GM18498 (cell line): ENCODE measurements around the gene RPL36.
"Not testable (repeated sequence)": the region's sequence is repeated elsewhere in the genome, so short reads cannot be mapped to it uniquely, and the experiment has no call there.

Source experiments
- ATAC-seq: cut with Tn5 transposase; IDR thresholded peaks from one replicate; pipeline ENCODE4 v1.9.1; 2021; ENCODE audit warnings: mild to moderate bottlenecking, moderate library complexity; ENCODE audit not compliant: unreplicated experiment

RPL36 gene

DNA sequence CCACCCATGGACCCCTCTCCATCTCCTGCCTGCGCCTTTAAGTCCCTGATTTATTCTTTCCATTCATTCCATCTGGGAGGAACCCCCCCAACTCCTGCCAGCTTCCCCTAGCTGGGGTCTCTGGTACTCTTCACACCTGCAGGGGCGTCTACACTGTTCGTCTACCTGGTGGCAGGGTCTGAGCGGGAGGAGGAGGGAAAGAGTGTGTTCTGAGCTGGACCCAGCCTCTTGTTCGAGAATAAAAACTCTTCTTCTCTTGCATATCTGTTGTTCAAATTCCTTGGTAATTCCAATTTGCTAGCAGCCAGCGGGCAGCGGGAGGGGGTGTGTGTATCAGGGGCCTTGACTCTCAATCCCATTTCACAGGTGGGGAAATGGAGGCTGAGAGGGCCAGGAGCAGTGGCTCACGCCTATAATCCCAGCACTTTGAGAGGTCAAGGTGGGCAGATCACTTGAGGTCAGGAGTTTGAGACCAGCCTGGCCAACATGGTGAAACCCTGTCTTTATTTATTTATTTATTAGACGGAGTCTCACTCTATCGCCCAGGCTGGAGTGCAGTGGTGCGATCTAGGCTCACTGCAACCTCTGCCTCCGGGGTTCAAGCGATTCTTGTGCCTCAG lies 1.7 kb upstream of the RPL36 start:
- ATAC-seq, result not testable (repeated sequence)

DNA sequence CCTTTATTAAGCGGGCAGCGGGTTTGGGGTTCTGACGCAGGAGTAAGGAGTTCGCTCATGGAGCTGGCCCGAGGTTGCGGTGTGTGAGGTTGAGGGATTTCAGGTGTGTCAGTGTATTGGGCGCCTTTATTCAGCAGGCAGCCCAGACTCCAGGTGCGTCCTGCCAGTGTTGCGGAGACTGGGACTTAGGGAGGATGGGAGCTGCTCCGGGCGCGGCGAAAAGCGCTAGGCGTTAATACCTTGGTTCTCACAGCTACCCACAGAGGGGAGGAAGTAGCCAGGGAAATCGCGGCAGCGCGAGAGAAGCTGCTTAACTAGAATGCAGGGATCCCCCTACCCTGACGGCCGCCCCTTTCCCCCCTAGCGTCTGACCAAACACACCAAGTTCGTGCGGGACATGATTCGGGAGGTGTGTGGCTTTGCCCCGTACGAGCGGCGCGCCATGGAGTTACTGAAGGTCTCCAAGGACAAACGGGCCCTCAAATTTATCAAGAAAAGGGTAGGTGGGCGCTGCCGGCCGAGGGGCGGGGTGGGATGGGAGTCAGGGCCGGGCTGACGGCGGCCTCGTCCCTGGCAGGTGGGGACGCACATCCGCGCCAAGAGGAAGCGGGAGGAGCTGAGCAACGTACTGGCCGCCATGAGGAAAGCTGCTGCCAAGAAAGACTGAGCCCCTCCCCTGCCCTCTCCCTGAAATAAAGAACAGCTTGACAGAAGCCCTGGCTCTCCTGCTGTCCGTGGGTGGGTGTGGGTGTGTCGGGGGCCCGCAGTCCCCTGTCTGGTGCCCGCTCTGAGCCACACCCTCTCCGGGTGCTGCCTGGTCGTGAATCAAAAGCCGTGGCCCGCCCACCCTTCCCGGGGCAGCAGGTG lies 1.1 kb downstream of the RPL36 start:
- ATAC-seq, result no peak

DNA sequence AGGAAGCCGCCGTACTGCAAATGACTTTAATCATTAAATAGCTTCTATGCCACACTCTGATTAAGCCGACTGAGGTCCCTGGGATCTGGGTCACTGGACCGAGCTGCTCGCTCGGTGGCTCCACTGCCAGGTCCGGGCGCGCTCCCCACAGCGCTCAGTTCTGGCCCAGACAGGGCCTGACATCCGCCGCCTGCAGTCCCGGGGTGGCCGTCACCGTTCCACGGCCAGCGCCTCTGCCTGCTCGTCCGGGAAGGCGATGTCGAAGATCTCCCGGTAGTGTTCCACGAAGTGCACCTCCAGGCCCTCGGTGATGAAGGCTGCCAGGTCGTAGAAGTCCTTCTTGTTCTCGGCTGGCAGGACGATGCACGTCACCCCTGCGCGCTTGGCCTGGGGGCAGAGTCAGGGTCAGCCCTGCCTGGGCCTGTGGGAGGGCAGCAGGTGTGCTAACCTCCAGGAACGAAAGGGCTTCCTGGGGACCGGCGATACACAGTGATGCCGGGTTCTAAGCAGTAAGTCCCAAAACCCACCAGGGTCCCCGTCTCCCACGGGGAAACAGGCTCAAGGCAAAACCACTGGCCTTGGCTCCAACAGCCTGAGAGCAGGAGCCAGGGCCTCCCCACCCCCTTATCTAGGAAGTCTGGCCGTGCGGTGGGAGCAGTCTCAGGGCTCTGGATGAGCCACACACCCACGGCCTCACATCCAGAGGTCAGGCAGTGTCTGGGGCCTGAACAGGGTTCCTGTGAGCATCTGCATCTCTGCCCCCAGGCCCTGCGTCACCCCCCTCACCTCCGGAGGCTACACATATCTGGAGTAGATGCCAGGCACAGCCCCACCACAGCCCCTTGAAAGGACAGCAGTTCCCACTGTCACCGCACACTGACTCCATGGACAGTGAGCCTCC lies 2.0 kb downstream of the RPL36 start:
- no peak for ATAC-seq

DNA sequence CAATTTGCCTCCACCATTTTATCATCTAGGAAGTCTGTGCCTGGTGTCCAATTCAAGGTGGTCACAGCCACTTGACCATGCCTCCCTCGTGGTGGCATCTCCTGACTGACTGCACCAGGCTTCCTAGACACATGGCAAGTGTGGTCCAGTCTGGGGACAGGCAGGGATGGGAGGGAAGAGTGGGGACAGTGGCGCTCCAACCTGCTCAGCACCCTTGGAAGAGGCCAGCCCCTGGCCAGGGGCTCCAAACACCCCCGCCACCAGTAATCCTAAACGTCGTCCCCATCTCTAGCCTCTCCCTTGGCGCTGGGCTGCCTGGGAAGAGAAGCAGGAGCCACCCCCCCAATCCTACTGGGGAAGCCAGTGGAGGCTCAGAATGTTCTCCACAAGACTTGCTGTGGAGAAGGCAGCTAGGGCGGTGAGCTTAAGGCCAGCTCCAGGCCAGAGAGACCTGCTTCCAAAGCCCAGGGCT lies 2.7 kb downstream of the RPL36 start:
- no peak for ATAC-seq

DNA sequence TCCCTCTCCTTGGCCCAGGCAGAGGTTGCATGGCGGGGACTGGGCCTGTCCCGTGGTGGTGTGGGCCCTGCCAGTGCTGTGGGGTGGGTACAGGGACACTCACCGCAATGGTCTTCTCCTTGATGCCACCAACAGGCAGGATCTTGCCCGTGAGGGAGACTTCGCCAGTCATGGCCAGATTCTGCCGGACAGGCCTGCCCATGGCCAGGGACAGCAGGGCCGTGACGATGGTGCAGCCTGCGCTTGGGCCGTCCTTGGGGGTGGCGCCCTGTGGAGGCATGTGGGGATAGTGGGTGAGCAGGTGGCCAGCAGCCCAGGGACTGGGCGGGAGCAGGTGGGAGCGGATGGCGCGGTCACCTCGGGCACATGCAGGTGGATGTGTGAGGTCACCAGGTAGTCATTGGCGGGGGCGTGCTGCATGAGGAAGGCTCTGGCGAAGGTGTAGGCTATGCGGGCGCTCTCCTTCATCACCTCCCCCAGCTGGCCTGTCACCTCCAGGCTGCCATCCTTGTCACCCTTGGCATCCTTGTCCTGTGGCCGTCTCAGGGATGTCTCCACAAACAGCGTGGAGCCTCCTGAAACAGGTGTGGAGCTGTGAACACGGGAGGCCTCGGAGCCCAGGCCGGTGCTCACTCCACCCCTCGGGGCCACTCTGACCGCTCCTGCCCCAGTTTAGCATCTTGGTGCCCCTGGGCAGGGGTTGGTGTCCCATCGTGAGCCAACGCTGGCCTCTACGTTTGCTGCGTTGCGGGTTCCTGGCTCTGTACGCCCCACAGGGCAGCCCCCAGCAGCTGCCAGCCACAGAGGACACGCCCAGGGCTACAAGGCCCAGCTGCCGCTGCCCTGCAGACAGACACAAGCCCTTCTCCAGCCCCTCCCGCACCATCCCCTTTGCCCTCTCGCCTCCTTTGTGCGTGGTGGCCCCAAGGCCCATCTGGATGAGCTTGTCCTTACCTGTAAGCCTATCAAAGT lies 3.4 kb downstream of the RPL36 start:
- ATAC-seq, result no peak

DNA sequence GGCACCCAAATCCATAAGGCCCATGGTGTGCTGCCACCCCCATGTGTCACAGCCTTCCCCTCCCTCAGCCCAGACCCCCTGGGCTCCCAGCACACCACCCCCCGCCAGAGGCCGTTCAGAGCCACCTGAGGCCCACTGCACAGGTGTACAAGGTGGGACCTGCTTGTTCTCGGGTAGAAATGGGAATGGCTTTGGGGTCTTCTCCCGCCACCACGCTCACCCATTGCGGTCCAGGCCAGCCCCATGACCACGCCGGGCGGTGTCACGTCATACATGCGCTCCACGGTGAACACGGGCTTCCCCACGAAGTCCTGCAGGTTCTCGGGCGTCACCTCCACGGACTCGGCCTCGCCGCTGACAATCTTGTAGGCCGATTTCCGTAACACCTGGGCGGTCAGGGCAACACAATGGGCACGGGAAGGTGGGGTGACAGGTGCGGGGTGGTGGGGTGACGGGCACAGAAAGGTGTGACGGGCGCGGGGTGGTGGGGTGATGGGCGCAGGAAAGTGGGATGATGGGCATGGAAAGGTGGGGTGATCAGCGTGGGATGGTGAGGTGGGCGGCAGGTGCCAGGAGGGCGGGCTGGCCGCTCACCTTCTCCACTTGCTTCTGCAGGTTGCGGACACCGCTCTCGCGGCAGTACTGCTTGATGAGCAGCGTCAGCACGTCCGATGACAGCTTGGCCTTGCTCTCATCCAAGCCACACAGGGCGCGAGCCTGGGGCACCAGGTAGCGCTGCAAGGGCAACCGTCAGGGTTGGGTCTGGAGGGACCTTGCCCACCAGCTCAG lies 4.3 kb downstream of the RPL36 start:
- no peak for ATAC-seq

DNA sequence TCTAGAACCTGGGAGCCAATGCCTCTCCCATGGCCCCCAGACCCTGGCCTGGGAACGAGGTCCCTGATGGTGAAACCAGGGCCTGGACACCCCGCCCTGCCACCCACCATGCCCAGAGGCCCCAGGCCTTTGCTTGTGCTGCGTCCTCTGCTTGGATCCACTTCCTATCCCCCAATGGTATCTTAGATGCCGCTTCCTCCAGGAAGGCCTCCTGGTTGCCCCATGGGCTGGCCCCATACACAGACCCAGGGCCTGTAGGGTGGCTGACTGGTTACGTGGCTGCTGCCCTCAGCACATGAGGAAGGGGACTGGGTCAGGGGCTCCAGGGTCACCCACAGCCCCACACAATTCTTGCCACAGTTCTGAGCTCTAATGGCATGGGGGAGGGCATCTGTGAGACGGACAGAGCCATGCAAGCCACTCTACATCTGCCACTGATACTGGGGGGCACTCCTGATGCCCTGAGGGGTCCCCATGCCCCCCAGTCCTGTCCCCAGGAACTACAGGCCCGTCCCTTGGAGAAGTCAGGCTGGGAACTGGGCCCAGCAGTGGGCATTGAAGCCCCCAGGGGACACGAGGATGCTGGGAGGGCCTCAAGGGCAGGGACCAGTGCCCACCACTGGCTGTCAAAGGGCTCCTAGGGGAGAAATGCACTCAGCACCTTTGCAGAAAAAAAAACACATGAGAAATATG lies 5.0 kb downstream of the RPL36 start:
- ATAC-seq, result no peak

DNA sequence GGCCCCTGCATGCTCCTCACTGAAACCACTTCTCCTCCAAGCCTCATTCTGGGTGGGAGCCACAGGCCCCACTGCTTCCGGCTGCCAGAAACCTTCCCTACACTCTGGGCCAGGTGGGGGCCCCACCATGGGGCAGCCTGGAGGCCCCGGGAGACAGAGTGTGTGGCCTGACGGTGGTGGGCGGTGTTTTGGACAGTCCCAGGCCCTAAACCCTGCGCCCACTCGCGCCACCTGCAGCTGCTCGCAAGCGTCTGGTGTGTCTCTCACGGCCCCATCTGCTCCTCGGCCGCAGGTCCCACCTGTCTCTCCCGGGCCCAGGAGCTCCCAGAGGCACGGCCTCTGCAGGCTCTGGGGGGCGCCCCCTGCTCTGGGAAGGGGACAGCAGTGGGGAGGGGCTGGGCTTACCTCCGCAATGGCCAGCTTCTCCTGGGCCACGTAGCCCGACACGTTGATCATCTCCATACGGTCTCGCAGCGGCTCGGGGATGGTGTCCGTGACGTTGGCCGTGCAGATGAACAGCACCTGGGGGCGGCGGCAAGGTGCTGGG lies 5.6 kb downstream of the RPL36 start:
- no peak for ATAC-seq

DNA sequence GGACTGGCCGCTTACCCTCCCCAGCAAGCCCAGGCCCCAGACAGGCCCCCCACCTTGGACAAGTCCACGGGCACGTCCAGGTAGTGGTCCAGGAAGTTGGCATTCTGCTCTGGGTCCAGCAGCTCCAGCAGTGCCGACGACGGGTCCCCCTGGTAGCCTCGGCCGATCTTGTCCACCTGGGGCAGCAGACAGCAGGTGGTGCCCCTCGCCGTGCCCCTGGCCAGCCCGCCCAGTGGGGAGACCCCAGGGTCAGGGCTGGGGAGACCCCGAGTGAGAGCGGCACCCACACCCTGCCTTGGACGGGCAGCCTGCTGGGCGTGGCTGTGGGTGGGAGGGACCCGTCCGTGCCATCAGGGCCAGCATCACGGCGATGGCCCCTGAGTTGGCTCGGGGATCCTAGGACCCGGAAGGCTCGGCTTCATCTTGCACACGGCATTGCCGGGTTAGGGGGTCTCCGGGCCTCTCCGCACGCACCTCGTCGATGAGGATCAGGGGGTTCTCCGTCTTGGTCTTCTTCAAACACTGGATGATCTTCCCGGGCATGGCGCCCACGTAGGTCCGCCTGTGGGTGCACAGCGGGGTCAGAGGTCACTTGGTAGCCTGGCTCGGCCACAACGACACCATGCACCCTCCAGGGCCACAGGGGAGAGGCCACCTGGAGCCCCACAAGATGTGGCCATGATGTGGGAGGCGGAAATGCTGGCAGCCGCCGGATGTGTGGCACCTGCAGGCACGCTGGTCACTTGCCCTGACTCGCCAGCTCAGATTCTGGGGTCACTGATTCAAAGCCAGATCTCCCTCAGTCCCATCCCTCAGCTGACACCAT lies 6.3 kb downstream of the RPL36 start:
- no peak for ATAC-seq

DNA sequence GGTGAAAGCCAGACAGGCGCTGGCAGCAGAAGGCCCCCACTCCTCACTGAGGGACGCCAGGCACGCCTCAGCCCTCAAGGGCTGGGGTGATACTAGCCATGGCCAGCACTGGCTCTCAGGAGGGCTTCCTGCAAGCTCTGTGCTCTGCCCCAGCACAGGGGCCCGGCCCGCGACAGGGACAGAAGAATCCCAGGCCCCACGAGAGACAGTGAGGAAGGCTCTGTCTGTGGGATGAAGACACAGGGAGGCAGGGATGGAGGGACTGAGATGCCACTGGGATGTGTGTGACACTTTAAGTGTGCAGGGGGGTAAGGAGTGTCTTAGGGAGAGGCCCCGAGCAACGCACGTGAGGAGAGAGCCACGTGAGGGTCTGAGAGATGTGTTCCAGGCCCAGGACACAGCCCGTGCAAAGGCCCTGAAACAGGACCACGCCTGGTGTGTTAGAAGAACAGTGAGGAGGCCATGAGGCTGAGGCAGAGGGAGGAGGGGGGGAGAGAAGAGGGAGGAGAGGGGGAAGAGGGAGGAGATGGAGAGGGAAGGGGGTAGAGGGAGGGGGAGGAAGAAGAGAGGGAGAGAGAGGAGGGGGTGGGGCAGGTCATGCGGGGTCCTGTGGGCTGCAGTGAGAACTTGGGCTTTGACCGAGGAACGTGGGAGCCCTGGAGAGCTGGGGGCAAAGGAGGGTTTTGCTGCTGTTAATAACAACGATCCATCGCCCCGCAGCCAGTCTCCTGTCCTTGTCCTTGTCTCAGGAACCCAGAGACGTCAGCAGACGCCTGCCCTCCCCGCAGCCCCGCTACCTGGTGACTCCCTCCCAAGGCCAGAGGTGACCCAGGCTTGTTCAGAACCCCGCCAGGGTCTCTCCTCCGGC lies 7.2 kb downstream of the RPL36 start:
- no peak for ATAC-seq

DNA sequence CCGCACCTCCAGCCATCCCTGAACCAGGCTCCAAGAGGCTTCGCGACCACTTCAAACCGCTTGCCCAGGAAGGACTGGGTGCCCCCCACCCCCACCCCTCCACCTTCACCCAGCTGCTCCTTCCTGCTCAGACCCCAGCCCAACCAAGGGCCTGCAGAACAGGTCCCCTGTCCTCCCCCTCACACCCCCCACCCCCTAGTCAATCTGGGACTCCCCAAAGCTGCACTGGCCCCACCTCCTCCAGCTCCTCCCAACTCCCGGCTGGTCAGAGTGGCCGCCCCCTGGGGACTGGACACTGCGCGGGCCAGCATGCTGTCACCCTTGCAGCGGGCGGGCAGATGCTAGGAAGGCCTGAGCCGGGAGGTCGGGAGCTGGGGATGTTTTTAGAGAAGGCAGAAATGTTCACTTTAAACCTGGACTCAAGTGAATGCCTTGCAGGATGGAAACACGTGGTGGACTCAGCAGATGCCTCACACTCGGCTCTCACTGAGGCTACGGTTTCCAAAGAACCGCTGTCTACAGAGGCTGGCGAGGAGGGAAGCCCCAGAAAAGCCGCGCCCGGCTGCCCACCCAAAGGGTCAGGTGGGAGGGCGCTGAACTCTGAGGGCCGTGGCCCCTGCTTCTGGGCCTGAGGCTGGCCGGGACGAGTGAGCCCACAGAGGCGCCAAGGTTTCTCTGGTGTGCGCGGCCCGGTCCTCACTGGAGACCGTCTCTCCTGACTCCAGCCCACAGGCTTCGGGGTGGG lies 8.0 kb downstream of the RPL36 start:
- ATAC-seq, result no peak

DNA sequence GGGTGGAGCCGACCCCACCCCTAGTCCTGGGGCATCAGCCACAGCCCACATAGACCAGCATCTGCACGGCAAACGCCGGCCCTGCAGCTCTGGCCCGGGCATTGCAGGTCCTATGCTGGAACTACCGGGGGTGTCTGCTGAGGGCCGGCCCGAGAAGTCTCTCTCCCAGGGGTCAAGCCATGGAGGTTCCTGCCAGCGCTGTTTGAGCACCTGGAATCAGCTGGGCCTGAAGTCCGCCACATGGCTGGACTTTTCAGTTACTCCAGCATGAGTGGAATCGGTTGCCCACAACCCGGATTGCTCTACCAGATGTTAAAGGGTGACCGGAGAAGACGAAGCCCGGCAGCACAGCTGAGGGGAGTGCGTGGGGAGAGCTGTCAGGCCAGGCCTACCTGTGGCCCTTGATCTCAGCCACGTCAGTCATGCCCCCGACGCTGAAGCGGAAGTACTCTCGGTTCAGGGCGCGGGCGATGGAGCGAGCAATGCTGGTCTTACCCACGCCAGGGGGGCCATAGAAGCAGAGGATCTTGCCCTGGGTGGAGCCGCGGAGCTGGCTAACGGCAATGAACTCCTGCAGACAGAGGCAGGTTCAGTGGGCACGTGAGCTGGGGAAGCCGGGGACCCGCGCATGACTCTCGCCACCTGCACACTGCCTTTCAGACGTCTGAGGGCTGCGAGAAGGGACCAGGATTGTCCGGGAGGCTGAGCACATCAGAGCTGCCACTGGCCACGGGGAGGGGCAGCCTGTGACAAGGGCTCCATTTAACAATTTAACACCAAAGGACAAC lies 8.7 kb downstream of the RPL36 start:
- ATAC-seq, result no peak

DNA sequence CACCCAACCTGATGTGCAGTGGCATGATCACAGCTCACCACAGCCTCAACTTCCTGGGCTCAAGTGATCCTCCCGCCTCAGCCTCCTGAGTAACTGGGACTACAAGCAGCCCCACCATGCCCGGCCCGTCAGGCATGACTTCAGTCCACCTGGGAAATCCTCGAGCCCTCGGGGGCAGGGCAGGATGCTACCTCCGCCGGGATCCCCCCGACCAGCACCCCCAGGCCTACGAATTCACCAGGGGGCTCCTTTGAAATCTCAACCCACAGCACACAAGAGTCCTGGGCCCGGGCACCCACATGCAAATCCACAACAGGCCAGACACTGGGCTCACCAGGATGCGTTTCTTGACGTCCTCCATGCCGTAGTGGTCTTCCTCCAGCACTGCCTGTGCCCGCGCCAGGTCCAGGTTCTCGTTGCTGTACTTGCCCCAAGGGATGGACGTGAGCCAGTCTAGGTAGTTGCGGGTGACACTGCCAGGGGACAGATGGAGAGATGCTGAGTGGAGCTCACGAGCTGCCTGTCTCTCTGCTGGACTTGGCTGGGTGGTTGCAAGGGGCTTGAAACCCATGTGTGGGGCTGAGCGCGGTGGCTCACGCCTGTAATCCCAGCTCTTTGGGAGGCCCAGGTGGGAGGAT lies 10.5 kb downstream of the RPL36 start:
- no peak for ATAC-seq

DNA sequence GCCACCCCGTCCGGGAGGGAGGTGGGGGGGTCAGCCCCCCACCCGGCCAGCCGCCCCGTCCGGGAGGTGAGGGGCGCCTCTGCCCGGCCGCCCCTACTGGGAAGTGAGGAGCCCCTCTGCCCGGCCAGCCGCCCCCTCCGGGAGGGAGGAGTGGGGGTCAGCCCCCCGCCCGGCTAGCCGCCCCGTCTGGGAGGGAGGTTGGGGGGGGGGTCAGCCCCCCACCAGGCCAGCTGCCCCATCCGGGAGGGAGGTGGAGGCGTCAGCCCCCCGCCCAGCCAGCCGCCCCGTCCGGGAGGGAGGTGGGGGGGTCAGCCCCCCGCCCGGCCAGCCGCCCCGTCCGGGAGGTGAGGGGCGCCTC lies 11.9 kb downstream of the RPL36 start:
- not testable (repeated sequence) for ATAC-seq
